IPS-15b (cell line): ENCODE data around the gene ALLC.

ENCODE experiments used
- H3K27me3 ChIP-seq: one replicate; pipeline ENCODE4 v1.6.1; 2013; ENCODE audit warnings: low read length; ENCODE audit not compliant: control insufficient read depth, insufficient read depth
- H3K36me3 ChIP-seq: one replicate; pipeline ENCODE4 v1.6.1; 2013; ENCODE audit warnings: low read length; ENCODE audit not compliant: control insufficient read depth, insufficient read depth
- H3K4me1 ChIP-seq: one replicate; pipeline ENCODE4 v1.6.1; 2013; ENCODE audit warnings: mild to moderate bottlenecking, low read length; ENCODE audit not compliant: control insufficient read depth, insufficient read depth
- H3K4me3 ChIP-seq: one replicate; pipeline ENCODE4 v1.5.1; 2013; ENCODE audit warnings: low read depth, low read length
- H3K9ac ChIP-seq: one replicate; pipeline ENCODE4 v1.6.1; 2013; ENCODE audit warnings: low read depth, mild to moderate bottlenecking, low read length
- H3K9me3 ChIP-seq: one replicate; pipeline ENCODE4 v1.6.1; 2013; ENCODE audit warnings: mild to moderate bottlenecking, low read length; ENCODE audit not compliant: control insufficient read depth, insufficient read depth

Gene ALLC

GRCh38 chr2:3741867-3742602, 84.0 kb downstream of the ALLC start:
- Histone ChIP-seq H3K4me1 (no peaks in the 10 kb centered on the region), H3K27me3 (no peaks in the 10 kb centered on the region)

GRCh38 chr2:3742743-3743508, 84.9 kb downstream of the ALLC start:
- H3K36me3 ChIP-seq = no peaks in the 10 kb centered on the region
- H3K4me1 ChIP-seq = no peaks in the 10 kb centered on the region
- no peak overlapping the region for H3K9ac ChIP-seq
- H3K27me3 ChIP-seq = no peaks in the 10 kb centered on the region
- H3K9me3 ChIP-seq = no peaks in the 10 kb centered on the region
- H3K4me3 ChIP-seq = no peak overlapping the region

More at GRCh38 chr2:3741867-3742602, 84.0 kb downstream of the ALLC start:
- no peaks in the 10 kb centered on the region for H3K9me3 ChIP-seq
- H3K36me3 ChIP-seq = no peaks in the 10 kb centered on the region
- H3K9ac ChIP-seq = no peak overlapping the region
- H3K4me3 ChIP-seq = no peak overlapping the region

GRCh38 chr2:3743951-3744555, 86.1 kb downstream of the ALLC start:
- no peaks in the 10 kb centered on the region for H3K4me1 ChIP-seq
- H3K4me3 ChIP-seq = no peak overlapping the region
- H3K9ac ChIP-seq = no peak overlapping the region
- no peaks in the 10 kb centered on the region for H3K9me3 ChIP-seq
- H3K36me3 ChIP-seq = no peaks in the 10 kb centered on the region
- H3K27me3 ChIP-seq = no peaks in the 10 kb centered on the region

GRCh38 chr2:3745920-3746319, 87.9 kb downstream of the ALLC start:
- Histone ChIP-seq H3K27me3 (no peaks in the 10 kb centered on the region), H3K36me3 (no peaks in the 10 kb centered on the region), H3K4me3 (no peak overlapping the region), H3K4me1 (no peaks in the 10 kb centered on the region), H3K9ac (no peak overlapping the region), H3K9me3 (no peaks in the 10 kb centered on the region)

- no peak overlapping the region for H3K9ac ChIP-seq
- no peaks in the 10 kb centered on the region for H3K36me3 ChIP-seq
- H3K27me3 ChIP-seq = no peaks in the 10 kb centered on the region
- no peaks in the 10 kb centered on the region for H3K9me3 ChIP-seq
- H3K4me3 ChIP-seq = no peak overlapping the region
- no peaks in the 10 kb centered on the region for H3K4me1 ChIP-seq
Observed at GRCh38 chr2:3747032-3747654, 89.1 kb downstream of the ALLC start.

GRCh38 chr2:3747826-3748225, 89.8 kb downstream of the ALLC start:
- Histone ChIP-seq H3K9me3 (no peaks in the 10 kb centered on the region), H3K4me3 (no peak overlapping the region), H3K27me3 (no peaks in the 10 kb centered on the region), H3K4me1 (no peaks in the 10 kb centered on the region), H3K36me3 (no peaks in the 10 kb centered on the region), H3K9ac (no peak overlapping the region)

GRCh38 chr2:3749201-3749600, 91.2 kb downstream of the ALLC start:
- Histone ChIP-seq H3K36me3 (no peaks in the 10 kb centered on the region), H3K4me1 (no peaks in the 10 kb centered on the region), H3K9me3 (no peaks in the 10 kb centered on the region), H3K9ac (no peak overlapping the region), H3K27me3 (no peaks in the 10 kb centered on the region), H3K4me3 (no peak overlapping the region)

GRCh38 chr2:3751251-3751650, 93.3 kb downstream of the ALLC start:
- Histone ChIP-seq H3K9ac (no peak overlapping the region), H3K4me1 (no peaks in the 10 kb centered on the region), H3K36me3 (no peaks in the 10 kb centered on the region), H3K9me3 (no peaks in the 10 kb centered on the region), H3K4me3 (no peak overlapping the region), H3K27me3 (no peaks in the 10 kb centered on the region)

GRCh38 chr2:3751806-3752205, 93.8 kb downstream of the ALLC start:
- Histone ChIP-seq H3K27me3 (no peaks in the 10 kb centered on the region), H3K9me3 (no peaks in the 10 kb centered on the region), H3K36me3 (no peaks in the 10 kb centered on the region), H3K4me1 (no peaks in the 10 kb centered on the region), H3K4me3 (no peak overlapping the region), H3K9ac (no peak overlapping the region)
